Right lobe of liver (tissue), 4 donors: ENCODE results near the gene PRKD2.

ENCODE experiments used
- CTCF ChIP-seq, 4 donors: fragments of 200-600 bp in 3 of 4; fragments of 450-650 bp in 1 of 4; IDR thresholded peaks; one replicate each; pipeline versions ENCODE4 v1.5.1 to v1.8.0; 2016 to 2022; ENCODE audit warnings: antibody characterized with exemption in 4 of 4, mild to moderate bottlenecking in 2 of 4
- POLR2A ChIP-seq: fragments of 450-650 bp; IDR thresholded peaks from one replicate; pipeline ENCODE4 v1.6.1; 2017; ENCODE audit warnings: antibody characterized with exemption, mild to moderate bottlenecking
- donor health status: DM: no; HTN: no; CAD: no.
- donor health status: DM: no; HTN: no; CAD: no.
- donor health status: DM: no; HTN: yes; CAD: no.

- no peak for TF ChIP-seq POLR2A
- TF ChIP-seq CTCF (IDR thresholded peaks at IDR 0.05), result no peak
These were observed 47.9 kb upstream of the PRKD2 start for GRCh38 chr19:46764817-46765291.
